ENCODE measurements around the gene SF3B3.

DNA sequence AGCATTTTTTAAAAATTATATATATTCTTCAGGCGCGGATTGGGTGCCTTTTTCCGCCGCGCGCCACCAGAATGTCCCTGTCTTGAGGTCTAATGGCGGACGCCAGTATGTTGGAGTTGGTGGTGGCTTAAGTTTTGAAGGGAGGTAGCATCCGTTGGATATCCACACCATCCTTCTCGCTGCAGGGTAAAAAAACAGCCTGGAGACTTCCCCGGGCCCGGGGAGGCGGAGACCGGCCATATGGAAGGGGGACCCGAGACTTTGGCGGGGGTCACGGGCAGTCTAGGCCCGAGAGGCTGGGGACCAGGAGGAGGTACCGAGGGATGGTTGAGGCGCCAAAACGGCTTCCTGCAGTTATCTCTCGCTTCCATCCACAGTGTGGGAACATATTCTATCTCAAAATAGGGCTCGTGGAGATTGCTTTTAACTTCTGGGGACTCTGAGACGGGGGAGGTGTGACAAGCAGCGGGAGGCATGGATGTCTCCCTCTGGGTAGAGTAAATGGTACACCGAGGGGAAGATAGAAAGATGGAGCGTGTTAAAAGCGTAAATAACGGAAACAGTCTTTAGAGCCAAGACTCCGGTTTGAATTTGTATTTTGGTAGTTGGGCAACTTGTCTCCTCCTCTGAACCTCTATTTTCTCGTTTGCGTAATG lies at the start of gene SF3B3:
- TF ChIP-seq, protein P1, sequence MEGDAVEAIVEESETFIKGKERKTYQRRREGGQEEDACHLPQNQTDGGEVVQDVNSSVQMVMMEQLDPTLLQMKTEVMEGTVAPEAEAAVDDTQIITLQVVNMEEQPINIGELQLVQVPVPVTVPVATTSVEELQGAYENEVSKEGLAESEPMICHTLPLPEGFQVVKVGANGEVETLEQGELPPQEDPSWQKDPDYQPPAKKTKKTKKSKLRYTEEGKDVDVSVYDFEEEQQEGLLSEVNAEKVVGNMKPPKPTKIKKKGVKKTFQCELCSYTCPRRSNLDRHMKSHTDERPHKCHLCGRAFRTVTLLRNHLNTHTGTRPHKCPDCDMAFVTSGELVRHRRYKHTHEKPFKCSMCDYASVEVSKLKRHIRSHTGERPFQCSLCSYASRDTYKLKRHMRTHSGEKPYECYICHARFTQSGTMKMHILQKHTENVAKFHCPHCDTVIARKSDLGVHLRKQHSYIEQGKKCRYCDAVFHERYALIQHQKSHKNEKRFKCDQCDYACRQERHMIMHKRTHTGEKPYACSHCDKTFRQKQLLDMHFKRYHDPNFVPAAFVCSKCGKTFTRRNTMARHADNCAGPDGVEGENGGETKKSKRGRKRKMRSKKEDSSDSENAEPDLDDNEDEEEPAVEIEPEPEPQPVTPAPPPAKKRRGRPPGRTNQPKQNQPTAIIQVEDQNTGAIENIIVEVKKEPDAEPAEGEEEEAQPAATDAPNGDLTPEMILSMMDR (IDR thresholded peaks at IDR 0.05): no peak
- TF ChIP-seq EZH2 (IDR thresholded peaks at IDR 0.05; ENCODE audit: borderline replicate concordance, insufficient read depth, low read depth, low read length, poor library complexity, severe bottlenecking): no peak
